HS-27A (cell line): Measurements from ENCODE around the gene TBC1D22A.
"Not testable (repeated sequence)": the region's sequence is repeated elsewhere in the genome, so short reads cannot be mapped to it uniquely, and the experiment has no call there.

ENCODE experiments used
- DNase-seq: peaks from one replicate; pipeline ENCODE4 v3.0.0-alpha.2; 2012; ENCODE audit warnings: low read depth, missing footprints

Gene TBC1D22A

DNA sequence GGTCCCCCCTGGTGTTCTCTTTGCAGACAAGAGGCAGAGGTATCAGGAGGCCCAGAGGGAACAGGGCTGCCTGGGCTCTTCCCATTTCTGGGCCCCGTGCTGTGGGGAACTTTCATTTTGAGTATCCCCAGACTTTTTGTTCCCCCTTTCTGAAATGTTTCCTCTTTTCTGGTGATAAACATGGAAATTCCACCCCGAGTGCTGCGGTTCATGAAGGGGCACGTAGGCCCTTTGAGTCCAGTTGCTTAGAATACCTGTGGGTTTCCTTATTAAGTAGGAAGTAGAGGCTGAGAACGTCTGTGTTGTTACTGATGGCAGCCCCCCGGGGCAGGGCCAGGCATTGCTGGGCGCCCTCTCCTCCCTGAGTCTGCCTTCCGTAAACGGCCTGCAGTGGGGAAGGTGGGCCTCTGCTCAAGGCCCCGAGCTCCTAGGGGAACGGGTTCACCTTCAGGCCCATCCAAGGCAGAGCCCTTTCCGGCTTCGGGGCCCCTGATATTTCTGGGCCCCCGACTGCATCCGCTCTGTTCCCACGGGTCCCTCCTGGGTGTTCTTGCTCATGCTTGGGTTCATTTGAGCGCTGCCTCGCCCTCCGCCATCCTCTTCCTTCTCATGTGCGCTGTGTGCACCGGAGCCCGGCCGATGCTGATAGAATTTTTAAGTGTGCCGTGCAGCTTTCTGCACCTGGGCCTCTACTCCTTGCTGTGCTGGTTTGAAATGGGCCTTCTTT lies 12.0 kb downstream of the TBC1D22A start:
- DNase-seq: no peak

DNA sequence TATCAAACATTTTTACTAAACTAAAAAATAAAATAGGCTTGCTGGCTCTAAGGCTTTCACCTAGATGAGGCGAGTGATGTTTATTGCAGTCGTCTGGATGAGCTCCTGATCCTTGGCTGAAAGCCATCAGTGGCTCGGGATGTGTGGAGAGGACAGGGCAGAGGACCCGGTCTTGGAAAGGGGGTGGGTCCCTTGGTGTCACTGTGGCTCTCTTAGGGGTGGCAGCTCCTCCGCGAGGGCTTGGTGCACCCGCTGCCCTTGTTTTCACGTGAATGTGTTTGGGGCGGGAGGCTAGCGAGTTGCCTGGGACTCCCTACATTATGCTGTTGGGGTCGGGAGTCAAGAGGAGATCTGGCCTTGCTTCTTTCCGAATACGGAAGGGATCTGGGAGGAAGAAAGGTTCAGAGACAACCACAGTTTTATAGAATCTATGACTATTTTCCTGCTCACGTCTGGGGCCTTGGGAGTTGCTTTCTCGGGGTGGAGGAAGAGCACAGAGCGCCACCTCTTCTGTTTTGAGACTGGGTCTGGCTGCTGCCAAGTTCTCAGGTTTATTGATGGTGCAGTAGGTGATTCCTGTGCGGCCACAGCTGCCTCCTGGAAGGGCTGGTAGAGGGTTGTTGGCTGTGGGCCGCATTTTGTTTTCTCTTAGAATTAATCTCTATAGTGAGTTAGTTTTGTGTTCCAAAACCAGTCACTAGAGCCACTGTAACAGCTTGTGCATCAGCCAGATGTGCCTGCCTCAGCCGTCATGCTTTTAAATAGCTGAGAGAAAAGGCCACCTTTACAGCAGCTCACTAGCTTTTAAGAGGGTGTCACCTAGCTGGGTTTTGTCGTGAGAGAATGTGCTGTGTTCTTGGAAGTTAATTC lies 12.8 kb downstream of the TBC1D22A start:
- no peak for DNase-seq

DNA sequence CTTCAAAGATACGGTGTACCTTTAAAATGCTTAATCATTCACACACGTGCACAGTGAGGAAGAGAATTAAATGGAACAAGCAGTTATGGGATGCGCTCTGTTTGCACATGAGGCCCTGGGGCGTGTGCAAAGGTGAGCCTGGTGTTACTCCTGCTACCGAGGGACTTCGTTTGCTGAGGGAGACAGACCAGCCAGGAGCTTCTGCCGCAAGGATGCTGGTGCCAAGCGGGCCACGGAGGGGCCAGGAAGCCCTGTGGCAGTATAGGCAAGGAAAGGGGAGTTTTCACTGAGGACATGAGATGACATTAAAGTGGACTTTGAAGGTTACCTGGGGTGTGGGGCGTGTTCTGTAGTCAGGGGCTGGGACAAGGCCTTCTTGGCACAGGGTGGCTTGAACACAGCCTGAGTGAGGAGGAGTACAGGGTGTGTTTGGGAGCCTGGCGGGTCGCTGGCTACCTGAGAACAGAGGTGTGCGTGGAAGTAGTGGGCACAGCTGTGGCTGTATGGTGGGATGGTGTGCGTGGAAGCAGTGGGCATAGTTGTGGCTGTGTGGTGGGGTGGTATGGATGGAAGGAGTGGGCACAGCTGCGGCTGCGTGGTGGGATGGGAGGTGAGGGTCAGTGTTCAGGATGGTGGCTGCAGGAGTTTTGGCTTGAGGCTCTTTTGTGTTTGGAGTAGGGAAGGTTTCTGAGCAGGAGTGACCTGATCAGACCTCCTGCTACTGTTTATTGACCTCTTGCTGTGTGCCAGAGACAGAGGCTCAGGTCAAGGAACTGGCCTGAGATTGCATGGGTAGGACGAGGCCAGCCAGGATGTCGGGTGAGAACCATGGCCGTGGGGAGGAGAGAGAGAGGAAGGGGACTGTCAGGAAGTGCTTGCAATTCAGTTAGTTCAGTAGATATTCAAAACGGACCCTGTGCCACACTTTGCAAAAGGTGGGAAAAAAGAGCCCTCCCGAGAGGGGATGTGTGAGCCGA lies 13.7 kb downstream of the TBC1D22A start:
- DNase-seq: no peak

DNA sequence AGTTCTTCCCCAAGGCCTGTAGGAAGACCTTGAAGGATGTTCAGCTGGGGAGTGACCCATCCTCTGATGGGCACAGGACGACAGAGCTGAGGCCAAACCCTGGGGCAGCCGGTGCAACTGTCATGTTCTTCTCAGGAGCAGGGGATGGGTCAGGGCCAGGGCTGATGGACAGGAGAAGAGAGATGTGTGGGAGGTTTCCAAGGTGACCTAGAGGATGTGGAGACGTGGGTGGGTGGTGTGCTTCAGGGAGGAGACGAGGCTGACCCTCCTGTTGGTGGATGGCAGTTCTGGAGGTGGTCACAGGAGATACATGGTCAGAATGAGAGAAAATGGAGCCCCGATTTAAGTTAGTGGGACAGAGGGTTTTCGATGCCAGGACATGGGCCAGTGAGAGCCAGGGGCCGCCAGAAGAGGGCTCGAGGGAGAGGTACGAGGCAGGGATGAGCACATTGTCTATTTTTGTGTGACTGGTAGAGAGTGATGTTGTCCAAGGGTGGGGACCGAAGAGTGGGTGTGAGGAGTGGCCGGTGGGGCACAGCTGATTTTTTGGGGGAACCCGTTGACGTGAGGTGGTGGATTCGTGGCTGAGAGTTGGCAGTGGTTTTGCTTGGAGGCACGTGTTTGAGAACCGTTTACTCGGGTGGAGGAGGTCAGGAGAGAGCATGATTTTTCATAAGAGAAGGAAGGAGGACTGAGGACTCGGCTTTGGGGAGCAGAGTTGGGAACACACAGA lies 14.6 kb downstream of the TBC1D22A start:
- no peak for DNase-seq

DNA sequence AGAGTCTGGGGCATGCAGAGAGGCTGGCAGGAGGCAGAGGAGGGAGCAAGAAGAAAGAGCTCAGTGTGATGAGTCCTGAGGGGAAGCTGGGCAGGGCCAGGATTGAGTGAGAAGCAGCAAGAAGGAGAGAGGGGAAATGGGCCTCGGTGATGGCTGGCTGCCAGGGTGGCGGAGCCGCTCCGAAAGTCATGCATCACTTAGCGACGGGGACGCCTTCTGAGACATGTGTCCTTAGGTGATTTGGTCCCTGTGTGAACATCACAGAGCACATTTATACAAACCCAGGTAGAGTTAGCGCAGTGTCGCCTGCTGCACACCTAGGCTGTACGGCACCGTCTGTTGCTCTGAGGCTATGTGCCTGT lies 15.1 kb downstream of the TBC1D22A start:
- DNase-seq: no peak

DNA sequence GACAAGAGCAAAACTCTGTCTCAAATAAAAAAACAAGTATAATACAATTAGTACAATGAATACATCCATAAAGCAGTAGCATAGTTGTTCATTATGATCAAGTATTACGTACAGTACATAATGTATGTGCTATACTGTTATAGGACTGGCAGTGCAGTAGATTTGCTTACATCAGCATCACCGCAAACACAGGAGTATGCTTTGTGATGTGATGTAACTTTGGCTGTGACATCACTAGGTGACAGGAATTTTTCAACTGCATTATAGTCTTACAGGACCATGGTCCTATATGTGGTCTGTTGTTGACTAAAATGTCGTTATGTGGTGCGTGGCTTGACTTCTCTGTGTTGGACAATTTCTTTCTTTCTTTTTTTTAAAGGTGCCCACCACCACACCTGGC lies 16.6 kb downstream of the TBC1D22A start:
- no peak for DNase-seq

DNA sequence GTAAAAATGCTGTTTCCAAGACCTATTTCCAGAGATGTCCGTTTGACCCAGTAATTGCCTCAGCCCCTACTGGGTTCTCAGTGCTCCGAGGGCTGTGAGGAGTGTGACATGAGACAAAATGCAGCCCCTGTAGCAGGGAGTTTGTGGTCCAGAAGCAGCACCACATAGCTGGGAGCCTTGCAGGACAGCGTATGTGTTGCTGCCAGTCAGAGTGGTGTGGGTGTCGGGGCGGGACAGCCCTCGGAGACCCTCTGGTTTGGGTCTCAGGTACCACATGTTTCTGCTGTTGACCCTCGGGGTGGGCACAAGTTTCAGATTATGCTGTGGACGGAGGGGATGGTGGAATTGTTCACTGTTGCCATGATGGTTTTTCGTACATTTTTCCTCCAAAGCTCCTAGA lies 17.2 kb downstream of the TBC1D22A start:
- DNase-seq: no peak

DNA sequence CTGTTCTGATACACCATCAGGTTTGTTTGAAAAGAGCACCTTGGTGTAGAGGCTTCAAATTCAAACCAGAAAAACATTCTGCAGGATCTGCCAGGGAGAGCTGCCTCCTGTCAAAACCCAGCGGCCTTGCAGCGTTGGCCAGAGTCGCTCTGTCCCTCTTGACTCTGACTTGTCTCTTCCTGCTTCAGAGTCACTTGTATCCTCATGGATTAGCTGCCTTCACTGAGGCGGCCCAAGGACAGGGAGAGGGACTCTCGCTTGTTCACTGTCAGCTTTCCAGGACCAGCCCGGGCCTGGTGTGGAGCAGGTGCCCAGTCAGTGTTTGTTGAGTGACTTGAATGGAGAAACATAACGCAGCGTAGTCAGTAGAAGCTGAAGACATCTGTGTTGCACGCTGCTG lies 18.0 kb downstream of the TBC1D22A start:
- no peak for DNase-seq

DNA sequence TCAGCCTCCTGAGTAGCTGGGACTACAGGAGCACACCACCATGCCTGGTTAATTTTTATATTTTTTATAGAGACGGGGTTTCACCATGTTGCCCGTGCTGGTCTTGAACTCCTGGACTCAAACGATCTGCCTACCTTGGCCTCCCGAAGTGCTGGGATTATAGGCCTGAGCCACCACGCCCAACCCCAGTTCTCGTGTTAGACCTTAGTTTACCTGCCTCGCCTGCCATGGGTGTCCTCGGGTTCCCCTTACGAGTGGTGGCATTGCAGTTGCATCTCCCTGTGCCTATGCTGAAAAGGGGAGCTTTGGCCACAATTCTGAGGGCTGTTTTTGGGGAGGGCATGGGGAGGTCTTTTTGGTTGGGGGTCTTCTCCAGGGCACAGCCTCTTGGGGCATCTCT lies 18.8 kb downstream of the TBC1D22A start:
- no peak for DNase-seq

DNA sequence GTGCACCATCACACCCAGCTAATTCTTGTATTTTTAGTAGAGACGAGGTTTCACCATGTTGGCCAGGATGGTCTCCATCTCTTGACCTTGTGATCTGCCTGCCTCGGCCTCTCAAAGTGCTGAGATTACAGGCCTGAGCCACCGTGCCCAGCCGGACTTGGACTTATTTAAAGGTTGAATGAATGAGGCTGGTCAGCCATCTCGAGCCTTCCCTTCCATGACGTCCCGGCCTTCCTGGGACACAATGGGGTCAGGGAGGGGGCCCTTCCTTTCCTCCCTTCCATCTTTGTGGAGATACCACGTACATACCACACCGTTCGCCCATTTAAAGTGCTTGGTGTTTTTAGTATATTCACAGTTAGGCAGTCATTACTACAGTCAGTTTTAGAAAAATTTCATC lies 19.8 kb downstream of the TBC1D22A start:
- DNase-seq: not testable (repeated sequence)

DNA sequence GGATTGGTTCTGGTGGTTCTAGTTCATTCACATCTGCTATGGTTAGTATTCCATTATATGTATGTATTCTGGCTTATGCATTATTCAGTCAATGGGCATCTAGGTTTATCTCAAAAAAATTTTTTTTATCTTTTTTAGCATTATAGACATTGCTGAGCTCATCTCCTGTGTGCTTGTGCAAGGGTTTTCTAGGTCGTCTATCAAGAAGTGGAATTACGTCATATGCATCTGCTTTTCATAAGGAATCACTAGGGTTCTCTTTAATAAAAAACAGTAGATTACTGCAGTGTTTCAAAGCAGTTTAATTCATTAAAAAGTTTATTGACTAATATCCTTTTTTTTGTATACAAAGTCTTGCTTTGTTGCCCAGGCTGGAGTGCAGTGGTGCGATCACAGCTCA lies 21.3 kb downstream of the TBC1D22A start:
- DNase-seq: no peak

DNA sequence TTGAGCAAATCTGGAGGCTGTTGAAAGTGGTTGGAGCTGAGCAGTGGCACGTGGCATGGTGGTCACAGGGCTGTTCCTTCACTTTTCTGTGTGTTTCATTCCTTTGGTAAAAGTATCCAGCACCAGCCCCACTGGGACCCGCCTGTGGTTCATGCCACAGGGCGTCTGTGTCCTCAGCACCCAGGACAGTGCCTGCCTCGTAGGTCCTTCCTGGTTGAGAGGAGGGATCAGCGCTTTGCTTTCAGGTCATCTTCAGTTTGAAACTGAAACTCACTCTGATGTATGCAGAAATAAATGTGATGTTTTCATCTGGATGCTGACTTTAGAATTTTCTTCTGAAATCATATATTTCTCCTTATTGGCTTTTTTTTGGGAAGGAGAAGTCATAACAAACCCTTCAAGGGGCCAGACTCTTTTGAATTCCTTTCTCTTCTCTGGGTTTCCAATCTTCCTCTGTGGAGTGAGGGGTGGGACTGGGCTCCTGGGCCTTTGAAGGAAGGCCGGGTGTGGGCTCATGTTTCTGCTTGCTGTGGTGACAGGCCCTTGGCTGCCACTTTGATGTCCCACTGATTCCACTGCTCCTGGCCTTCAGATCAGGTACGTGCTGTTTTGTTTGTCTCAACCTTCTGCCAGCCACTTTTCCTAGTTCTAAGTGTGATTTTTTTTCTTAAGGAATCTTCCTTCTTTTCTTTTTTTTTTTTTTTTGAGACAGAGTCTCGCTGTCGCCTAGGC lies 26.2 kb downstream of the TBC1D22A start:
- no peak for DNase-seq

DNA sequence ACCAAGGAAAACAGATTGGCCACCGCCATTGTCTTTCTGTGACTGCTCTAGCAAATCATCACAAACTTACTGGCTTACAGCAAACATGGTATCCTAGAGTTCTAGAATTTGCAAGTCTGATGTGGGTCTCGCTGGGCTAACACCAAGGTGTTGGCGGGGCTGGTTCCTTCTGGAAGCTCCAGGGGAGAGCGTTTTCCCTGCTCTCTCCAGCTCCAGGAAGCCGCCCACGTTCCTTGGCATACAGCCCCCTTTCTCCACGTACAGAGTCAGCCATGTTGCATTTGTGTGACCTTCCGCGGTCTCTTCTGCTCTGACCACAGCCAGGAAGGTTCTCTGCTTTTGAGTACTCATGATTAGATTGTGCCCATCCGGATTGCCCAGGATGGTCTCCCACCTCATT lies 27.5 kb downstream of the TBC1D22A start:
- DNase-seq: no peak

DNA sequence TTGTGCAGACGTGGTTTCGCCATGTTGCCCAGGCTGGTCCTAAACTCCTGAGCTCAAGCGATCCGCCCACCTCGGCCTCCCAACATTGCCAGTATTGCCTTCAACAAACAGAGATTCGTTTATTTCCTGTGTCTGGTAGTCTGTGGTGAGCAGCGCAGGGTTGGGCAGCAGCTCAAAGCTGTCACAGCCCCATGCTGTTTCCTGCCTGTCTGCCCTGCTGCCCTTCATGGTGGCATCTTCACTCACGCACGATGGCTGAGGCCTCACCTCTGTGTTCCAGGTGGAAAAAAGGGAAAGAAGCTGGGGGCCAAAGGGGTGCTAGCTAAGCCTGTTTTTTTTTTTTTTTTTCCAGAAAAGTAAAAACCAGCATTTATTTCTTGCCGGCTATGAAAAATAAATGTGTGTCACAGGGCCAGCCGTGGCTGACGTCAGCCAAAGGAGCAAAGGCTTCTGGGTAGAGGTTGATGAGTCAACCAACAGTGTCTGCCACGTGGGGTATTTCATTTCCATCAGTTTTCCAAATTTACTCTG lies 28.8 kb downstream of the TBC1D22A start:
- no peak for DNase-seq

DNA sequence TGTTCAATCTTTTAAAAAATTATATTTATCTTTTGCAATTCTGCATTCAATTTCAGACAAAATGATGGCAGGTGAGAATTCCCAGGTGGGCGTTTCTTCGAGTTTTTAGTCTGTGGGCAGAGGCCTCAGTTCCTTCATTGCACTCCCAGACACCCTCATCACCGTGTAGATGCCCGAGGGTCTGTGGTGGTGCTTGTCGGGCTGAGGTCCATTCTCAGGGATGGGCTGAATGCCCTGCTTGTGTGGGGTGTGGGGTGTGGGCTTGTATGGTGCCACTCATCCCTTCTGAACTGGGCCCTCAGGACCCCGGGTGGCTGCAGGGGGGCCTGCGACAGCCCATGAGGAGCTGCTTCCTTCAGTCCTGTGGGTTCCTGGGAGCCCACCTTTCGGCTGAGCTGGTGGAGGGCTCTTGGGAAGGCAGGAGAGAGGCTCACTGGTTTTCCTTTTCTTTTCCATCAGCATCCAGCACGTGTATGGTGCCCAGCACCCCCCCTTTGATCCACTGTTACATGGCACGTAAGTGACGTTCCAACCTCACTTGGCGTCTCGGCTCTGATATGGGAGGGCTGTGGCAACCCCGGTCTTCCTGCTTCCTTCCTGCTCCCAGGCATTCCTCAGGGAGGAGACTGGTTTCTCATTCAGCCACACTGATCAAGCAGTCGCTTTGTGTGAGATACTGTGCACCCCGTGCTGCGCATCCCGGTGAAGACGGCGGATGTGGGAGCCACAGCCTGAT lies 29.8 kb downstream of the TBC1D22A start:
- no peak for DNase-seq

DNA sequence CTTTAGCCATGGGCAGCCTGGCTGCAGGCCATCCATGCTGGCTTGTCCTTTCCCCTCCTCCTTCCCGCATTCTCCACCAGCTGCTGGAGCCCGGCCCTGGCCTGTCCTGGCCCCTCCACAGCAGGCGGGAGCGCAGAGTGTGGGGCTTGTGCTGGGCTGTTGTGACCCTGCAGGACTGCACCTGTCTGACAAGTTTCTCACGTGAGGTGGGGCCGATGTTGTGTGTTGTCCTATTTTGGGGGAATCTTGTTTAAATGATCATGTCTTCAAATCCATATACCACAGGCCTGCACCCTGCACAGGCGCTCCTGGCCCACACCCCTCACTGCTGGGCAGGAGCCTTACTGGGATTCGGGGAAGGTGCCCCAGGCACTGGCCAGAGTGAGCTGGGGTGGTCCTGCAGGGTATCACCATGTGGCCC lies 30.4 kb downstream of the TBC1D22A start:
- no peak for DNase-seq

DNA sequence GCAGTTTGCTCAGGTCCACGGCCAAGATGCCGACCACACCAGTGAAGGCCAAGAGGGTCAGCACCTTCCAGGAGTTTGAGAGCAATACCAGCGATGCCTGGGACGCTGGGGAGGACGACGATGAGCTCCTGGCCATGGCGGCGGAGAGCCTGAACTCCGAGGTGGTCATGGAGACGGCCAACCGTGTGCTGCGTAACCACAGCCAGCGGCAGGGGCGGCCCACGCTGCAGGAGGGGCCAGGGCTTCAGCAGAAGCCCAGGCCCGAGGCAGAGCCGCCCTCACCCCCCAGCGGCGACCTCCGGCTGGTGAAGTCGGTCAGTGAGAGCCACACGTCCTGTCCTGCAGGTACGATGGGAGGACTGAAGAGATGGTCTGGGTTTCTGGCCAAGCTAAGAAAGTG lies 31.0 kb downstream of the TBC1D22A start:
- no peak for DNase-seq

DNA sequence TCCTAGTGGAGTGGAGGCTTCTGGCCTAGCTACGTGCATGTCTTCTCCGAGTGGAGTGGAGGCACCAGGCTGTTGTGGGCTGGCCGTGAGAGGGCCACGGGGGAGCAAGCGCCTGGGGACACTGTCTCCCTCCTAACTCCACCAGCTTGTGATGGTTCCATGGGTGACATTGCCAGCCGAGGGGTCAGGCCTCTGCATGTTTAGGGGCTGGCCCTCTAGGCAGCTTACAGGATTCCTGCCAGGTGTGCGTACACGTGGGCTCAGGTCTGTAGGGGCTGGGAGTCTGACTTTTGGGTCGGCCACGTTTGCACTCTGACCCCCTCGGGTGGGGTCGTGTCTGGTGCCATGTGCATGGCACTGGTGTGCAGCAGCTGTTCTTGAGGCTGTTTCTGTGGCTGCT lies 31.6 kb downstream of the TBC1D22A start:
- no peak for DNase-seq

DNA sequence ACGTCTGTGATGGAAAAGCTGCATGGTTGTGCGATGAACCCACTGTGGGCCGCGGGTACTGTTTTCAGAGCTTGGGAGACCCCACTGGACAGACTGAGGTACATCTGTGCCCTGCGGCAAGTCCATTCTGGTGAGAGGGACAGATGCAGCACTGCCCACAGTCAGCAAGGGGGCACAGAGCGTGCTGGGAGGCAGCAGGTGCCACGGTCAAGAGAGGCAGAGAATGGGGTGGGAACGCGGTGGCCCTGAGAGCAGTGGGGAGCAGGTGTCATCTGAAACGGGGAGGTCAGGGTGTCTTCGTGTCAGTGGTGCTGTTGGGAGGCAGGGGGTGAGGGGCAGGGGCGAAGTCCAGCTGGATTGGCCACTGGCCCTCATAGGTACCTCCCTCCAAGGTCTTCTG lies 32.0 kb downstream of the TBC1D22A start:
- DNase-seq: no peak

DNA sequence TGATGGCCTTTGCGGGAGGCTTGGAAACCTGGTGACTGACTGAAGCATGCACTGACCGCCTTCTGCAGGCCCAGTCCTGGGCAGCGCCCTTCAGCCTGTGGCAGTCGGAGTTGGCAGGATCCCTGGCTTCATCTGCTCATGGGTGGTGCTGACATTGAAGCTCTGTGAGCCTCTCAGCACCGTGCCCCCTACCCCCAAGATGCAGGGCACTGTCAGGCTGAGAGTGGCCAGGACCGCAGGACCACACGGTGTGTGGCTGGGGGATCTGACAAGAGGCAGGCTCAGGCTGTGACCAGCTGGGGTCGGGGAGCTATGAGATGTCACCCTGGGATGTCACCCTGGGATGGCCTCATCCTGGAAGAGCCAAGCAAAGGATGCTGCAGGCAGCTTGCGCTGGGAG lies 32.7 kb downstream of the TBC1D22A start:
- DNase-seq: no peak
